ENCODE data around the gene AGPAT1.

Gene AGPAT1

GRCh38 chr6:32198866-32199265 is 23.0 kb upstream of the AGPAT1 start:
- TF ChIP-seq CTCF (conservative IDR thresholded peaks at IDR 0.05; ENCODE audit: low read length) = no peak
- no peak overlapping the region for H3K4me3 ChIP-seq (ENCODE audit: low read length)
- DNase-seq (ENCODE audit: low read depth) = no peak

- no peak overlapping the region for H3K4me3 ChIP-seq (ENCODE audit: low read length)
- TF ChIP-seq CTCF (conservative IDR thresholded peaks at IDR 0.05; ENCODE audit: low read length) = no peak
Measured at GRCh38 chr6:32198345-32198696, 22.4 kb upstream of the AGPAT1 start.

GRCh38 chr6:32196682-32197616 is 21.1 kb upstream of the AGPAT1 start:
- 0 out of 2 replicates have a peak, but pooled peaks have one; percentile 8 for TF ChIP-seq CTCF (conservative IDR thresholded peaks at IDR 0.05; ENCODE audit: low read length)
- H3K4me3 ChIP-seq (ENCODE audit: low read length) = peak overlapping the region; percentile 99
- DNase-seq (ENCODE audit: low read depth) = no peak

More at GRCh38 chr6:32198345-32198696, 22.4 kb upstream of the AGPAT1 start:
- no peak for DNase-seq (ENCODE audit: low read depth)

GRCh38 chr6:32195902-32196681 is 20.2 kb upstream of the AGPAT1 start:
- peak overlapping the region; percentile 99 for H3K4me3 ChIP-seq (ENCODE audit: low read length)
- DNase-seq (ENCODE audit: low read depth) = peak; percentile 79
- no peak for TF ChIP-seq CTCF (conservative IDR thresholded peaks at IDR 0.05; ENCODE audit: low read length)

- DNase-seq (ENCODE audit: low read depth) = peak; percentile 100
- TF ChIP-seq CTCF (conservative IDR thresholded peaks at IDR 0.05; ENCODE audit: low read length) = peak; percentile 32
- H3K4me3 ChIP-seq (ENCODE audit: low read length) = no peak overlapping the region
Measured at GRCh38 chr6:32195652-32195901, 19.7 kb upstream of the AGPAT1 start.

GRCh38 chr6:32194825-32195651 is 19.2 kb upstream of the AGPAT1 start:
- DNase-seq (ENCODE audit: low read depth) = peak; percentile 61
- H3K4me3 ChIP-seq (ENCODE audit: low read length) = peak overlapping the region; percentile 65
- TF ChIP-seq CTCF (conservative IDR thresholded peaks at IDR 0.05; ENCODE audit: low read length) = peak; percentile 72
